K562 (cell line): Measurements from ENCODE around the gene EPB41L4A. TPM values are rescaled to one million over a fixed set of nuclear protein-coding genes. Genes with fewer than 3 reads are reported as not detected.

ENCODE experiments used
- CBX2 ChIP-seq: fragments of 200-600 bp; sonication (generic); IDR thresholded peaks from one replicate; pipeline ENCODE4 v1.6.1; 2012; ENCODE audit warnings: mild to moderate bottlenecking, low read length, inconsistent platforms; ENCODE audit not compliant: insufficient read depth, poor library complexity, severe bottlenecking
- CBX8 ChIP-seq: fragments of 200-600 bp; sonication (generic); IDR thresholded peaks from 2 replicates; pipeline ENCODE4 v1.6.1; 2012; ENCODE audit warnings: borderline replicate concordance, mixed run types, low read depth, mild to moderate bottlenecking, moderate library complexity, mixed read lengths, low read length, control low read depth, inconsistent platforms; ENCODE audit not compliant: poor library complexity, severe bottlenecking; ENCODE audit errors: extremely low read depth
- ELF1 ChIP-seq: fragments of 200-800 bp; sonication (Bioruptor generic); IDR thresholded peaks from 2 replicates; pipeline ENCODE4 v1.6.1; 2016; ENCODE audit warnings: missing genetic modification characterization, missing compliant biosample characterization
- GABPB1 ChIP-seq: sonication (generic); formaldehyde crosslinking; IDR thresholded peaks from 2 replicates; pipeline ENCODE4 v1.8.0; 2022; ENCODE audit warnings: mild to moderate bottlenecking, missing genetic modification reagents
- HNRNPUL1 ChIP-seq: fragments of 200-400 bp; formaldehyde crosslinking; IDR thresholded peaks from 2 replicates; pipeline ENCODE4 v1.6.1; 2017; ENCODE audit warnings: low read length
- MLLT1 ChIP-seq, 2 experiments: fragments of 450-650 bp; IDR thresholded peaks; 2 replicates each; pipeline ENCODE4 v1.6.1; 2016
- ZKSCAN3 ChIP-seq: fragments of 250-450 bp; sonication (Bioruptor Pico); IDR thresholded peaks from 2 replicates; pipeline ENCODE4 v1.4.0; 2020
- ZNF197 ChIP-seq: fragments of 200-800 bp; sonication (Bioruptor generic); IDR thresholded peaks from 2 replicates; pipeline ENCODE4 v1.6.1; 2016; ENCODE audit warnings: low read depth, missing genetic modification characterization, missing compliant biosample characterization
- ZNF398 ChIP-seq: fragments of 250-450 bp; sonication (Bioruptor Pico); IDR thresholded peaks from 2 replicates; pipeline ENCODE4 v1.8.0; 2021; ENCODE audit warnings: moderate library complexity, mild to moderate bottlenecking, inconsistent platforms
- ZNF592 ChIP-seq: fragments of 450-650 bp; IDR thresholded peaks from 2 replicates; pipeline ENCODE4 v1.6.1; 2017; ENCODE audit warnings: antibody characterized with exemption, mild to moderate bottlenecking
- polyA plus RNA-seq, 8 experiments: library from polyadenylated mRNA; depleted of rRNA in 4 of 8; stranded (reverse) in 5 of 8; unstranded in 3 of 8; fragments of >200 nt; fragmentation: Nextera tagmentation in 2 of 8; fragmentation: Illumina TruSeq in 1 of 8; extraction: Ambion mirVana in 2 of 8; extraction: Trizol in 1 of 8; gene quantifications; 2 replicates each; pipeline versions ENCODE4 v1.2.1 to v1.2.3, GENCODE V29; 2011 to 2014; ENCODE audit warnings: inconsistent platforms in 1 of 8, missing spikeins in 1 of 8
- total RNA-seq, 7 experiments: library from RNA; depleted of rRNA in 6 of 7; stranded (reverse); fragments of >200 nt in 6 of 7; fragmentation: Illumina TruSeq in 2 of 7; extraction: Trizol in 2 of 7; gene quantifications; 2 replicates each; pipeline versions ENCODE4 v1.2.1 to v1.2.3, GENCODE V29; 2011 to 2021; ENCODE audit warnings: low replicate concordance in 1 of 7
- TF ChIP-seq, protein P1 (sequence below): sonication (generic); formaldehyde crosslinking; IDR thresholded peaks from 2 replicates; pipeline ENCODE4 v1.8.0; 2023; ENCODE audit warnings: missing genetic modification reagents, mild to moderate bottlenecking, borderline replicate concordance

EPB41L4A gene
- total and polyA plus RNA-seq, 9 of the 15 experiments (the other 6 are each of a cell fraction or from before 2014, with no cell fraction given): 0.04 to 0.35 (median 0.12) TPM; not detected in 3

DNA sequence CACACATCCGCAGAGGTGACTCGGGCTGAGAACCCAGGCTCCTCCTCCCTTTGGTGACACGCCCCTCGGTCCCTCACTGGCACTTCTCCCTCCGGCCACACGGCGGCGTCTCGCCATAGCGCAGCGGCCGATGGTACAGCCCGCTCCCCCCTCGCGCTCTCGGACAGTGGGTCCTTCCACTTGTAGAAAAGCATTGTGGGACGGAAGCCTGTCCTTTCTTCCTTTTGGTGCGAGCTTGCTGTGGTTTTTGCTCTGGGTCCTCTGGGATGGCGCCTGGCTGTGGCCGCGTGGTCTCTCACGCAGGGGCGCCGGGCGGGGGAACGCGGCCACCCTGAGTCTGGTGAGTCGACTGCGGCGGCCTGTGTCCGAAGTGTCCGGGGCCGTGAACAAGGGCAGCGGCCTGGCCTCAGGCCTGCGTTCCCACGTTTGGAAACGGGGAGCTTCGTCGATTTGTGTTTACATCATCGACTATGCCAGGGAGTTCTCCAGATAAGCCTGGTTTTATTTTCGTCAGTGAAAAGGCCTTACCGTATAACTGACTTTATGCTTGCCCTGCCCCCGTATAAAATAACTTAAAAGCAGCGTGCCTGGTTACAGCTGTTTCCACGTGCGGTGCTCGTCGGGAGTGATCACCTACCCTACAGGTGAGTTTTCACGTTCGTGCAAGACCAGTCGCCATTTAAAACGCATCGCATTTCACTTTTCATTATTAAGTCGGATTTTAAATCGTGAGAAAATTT is 258.3 kb downstream of the EPB41L4A start (continued):
- TF ChIP-seq ZNF592 (0 out of 2 replicates have a peak, but pooled peaks have one; percentile 35), ZNF398 (CRISPR knock-in tag) (no peak), GABPB1 (CRISPR knock-in tag) (peak; percentile 75), MLLT1 (IDR thresholded peaks at IDR 0.05) (peak; percentile 45 to 84; a peak in 2 of 4 replicates), HNRNPUL1 (no peak; the same call in 1 of the 2 replicates), ZNF197 (CRISPR knock-in tag) (no peak; the same call in 1 of the 2 replicates), ZKSCAN3 (CRISPR knock-in tag) (no peak), CBX8 (no peak), CBX2 (no peak), ELF1 (peak; percentile 61; the same call in 1 of the 2 replicates)
- TF ChIP-seq, protein P1, sequence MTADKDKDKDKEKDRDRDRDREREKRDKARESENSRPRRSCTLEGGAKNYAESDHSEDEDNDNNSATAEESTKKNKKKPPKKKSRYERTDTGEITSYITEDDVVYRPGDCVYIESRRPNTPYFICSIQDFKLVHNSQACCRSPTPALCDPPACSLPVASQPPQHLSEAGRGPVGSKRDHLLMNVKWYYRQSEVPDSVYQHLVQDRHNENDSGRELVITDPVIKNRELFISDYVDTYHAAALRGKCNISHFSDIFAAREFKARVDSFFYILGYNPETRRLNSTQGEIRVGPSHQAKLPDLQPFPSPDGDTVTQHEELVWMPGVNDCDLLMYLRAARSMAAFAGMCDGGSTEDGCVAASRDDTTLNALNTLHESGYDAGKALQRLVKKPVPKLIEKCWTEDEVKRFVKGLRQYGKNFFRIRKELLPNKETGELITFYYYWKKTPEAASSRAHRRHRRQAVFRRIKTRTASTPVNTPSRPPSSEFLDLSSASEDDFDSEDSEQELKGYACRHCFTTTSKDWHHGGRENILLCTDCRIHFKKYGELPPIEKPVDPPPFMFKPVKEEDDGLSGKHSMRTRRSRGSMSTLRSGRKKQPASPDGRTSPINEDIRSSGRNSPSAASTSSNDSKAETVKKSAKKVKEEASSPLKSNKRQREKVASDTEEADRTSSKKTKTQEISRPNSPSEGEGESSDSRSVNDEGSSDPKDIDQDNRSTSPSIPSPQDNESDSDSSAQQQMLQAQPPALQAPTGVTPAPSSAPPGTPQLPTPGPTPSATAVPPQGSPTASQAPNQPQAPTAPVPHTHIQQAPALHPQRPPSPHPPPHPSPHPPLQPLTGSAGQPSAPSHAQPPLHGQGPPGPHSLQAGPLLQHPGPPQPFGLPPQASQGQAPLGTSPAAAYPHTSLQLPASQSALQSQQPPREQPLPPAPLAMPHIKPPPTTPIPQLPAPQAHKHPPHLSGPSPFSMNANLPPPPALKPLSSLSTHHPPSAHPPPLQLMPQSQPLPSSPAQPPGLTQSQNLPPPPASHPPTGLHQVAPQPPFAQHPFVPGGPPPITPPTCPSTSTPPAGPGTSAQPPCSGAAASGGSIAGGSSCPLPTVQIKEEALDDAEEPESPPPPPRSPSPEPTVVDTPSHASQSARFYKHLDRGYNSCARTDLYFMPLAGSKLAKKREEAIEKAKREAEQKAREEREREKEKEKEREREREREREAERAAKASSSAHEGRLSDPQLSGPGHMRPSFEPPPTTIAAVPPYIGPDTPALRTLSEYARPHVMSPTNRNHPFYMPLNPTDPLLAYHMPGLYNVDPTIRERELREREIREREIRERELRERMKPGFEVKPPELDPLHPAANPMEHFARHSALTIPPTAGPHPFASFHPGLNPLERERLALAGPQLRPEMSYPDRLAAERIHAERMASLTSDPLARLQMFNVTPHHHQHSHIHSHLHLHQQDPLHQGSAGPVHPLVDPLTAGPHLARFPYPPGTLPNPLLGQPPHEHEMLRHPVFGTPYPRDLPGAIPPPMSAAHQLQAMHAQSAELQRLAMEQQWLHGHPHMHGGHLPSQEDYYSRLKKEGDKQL (CRISPR knock-in tag): no peak
